ENCODE data around the gene NFS1. TPM values are rescaled to one million over a fixed set of nuclear protein-coding genes. Genes with fewer than 3 reads are reported as not detected.

The NFS1 gene
- polyA plus RNA-seq, 2 of the 4 experiments (the other 2 are of a cell fraction) = 44.0 to 50.5 TPM

DNA sequence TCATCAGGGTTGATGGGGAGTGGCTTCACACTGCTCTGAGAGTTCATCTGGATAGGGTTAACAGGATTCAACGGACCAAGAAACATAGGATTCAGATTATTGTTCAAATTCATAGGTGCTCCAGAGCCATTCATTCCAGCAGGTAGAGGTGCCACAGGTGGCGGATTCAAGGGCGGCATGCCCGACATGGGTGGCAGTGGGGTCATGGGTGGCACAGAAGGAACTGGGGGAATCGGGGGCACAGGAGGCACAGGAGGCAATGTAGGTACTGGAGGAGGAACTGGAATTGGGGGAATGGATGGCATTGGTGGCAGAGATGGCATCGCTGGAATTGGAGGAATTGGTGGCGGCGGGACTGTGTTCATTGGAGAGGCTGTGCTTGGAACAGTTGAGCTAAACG is 44.7 kb downstream of the NFS1 start:
- no peak overlapping the region for H3K4me3 ChIP-seq
- TF ChIP-seq CHD2 (IDR thresholded peaks at IDR 0.05; ENCODE audit: low read length, partially characterized antibody) (no peak), ZNF302 (CRISPR knock-in tag; IDR thresholded peaks at IDR 0.05) (no peak), CEBPB (IDR thresholded peaks at IDR 0.05) (no peak), KDM1A (IDR thresholded peaks at IDR 0.05; ENCODE audit: low read depth) (no peak), EHMT2 (IDR thresholded peaks at IDR 0.05; ENCODE audit: low read depth) (no peak), ESRRA (IDR thresholded peaks at IDR 0.05; ENCODE audit: borderline replicate concordance, low read length) (no peak), RNF2 (IDR thresholded peaks at IDR 0.05; ENCODE audit: borderline replicate concordance, low read depth) (no peak), MAFK (IDR thresholded peaks at IDR 0.05; ENCODE audit: partially characterized antibody) (no peak), CBX2 (IDR thresholded peaks at IDR 0.05; ENCODE audit: borderline replicate concordance, low read depth) (no peak)
- TF ChIP-seq, protein P1, sequence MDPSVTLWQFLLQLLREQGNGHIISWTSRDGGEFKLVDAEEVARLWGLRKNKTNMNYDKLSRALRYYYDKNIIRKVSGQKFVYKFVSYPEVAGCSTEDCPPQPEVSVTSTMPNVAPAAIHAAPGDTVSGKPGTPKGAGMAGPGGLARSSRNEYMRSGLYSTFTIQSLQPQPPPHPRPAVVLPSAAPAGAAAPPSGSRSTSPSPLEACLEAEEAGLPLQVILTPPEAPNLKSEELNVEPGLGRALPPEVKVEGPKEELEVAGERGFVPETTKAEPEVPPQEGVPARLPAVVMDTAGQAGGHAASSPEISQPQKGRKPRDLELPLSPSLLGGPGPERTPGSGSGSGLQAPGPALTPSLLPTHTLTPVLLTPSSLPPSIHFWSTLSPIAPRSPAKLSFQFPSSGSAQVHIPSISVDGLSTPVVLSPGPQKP (IDR thresholded peaks at IDR 0.05; ENCODE audit: low read depth, low read length) = no peak
- TF ChIP-seq, protein P2, sequence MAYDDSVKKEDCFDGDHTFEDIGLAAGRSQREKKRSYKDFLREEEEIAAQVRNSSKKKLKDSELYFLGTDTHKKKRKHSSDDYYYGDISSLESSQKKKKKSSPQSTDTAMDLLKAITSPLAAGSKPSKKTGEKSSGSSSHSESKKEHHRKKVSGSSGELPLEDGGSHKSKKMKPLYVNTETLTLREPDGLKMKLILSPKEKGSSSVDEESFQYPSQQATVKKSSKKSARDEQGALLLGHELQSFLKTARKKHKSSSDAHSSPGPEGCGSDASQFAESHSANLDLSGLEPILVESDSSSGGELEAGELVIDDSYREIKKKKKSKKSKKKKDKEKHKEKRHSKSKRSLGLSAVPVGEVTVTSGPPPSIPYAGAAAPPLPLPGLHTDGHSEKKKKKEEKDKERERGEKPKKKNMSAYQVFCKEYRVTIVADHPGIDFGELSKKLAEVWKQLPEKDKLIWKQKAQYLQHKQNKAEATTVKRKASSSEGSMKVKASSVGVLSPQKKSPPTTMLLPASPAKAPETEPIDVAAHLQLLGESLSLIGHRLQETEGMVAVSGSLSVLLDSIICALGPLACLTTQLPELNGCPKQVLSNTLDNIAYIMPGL (CRISPR knock-in tag; IDR thresholded peaks at IDR 0.05; ENCODE audit: borderline replicate concordance) = no peak
- TF ChIP-seq, protein P3, sequence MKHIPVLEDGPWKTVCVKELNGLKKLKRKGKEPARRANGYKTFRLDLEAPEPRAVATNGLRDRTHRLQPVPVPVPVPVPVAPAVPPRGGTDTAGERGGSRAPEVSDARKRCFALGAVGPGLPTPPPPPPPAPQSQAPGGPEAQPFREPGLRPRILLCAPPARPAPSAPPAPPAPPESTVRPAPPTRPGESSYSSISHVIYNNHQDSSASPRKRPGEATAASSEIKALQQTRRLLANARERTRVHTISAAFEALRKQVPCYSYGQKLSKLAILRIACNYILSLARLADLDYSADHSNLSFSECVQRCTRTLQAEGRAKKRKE (CRISPR knock-in tag; IDR thresholded peaks at IDR 0.05; ENCODE audit: low read depth) = no peak
- TF ChIP-seq, protein P4, sequence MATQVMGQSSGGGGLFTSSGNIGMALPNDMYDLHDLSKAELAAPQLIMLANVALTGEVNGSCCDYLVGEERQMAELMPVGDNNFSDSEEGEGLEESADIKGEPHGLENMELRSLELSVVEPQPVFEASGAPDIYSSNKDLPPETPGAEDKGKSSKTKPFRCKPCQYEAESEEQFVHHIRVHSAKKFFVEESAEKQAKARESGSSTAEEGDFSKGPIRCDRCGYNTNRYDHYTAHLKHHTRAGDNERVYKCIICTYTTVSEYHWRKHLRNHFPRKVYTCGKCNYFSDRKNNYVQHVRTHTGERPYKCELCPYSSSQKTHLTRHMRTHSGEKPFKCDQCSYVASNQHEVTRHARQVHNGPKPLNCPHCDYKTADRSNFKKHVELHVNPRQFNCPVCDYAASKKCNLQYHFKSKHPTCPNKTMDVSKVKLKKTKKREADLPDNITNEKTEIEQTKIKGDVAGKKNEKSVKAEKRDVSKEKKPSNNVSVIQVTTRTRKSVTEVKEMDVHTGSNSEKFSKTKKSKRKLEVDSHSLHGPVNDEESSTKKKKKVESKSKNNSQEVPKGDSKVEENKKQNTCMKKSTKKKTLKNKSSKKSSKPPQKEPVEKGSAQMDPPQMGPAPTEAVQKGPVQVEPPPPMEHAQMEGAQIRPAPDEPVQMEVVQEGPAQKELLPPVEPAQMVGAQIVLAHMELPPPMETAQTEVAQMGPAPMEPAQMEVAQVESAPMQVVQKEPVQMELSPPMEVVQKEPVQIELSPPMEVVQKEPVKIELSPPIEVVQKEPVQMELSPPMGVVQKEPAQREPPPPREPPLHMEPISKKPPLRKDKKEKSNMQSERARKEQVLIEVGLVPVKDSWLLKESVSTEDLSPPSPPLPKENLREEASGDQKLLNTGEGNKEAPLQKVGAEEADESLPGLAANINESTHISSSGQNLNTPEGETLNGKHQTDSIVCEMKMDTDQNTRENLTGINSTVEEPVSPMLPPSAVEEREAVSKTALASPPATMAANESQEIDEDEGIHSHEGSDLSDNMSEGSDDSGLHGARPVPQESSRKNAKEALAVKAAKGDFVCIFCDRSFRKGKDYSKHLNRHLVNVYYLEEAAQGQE (IDR thresholded peaks at IDR 0.05) = no peak
- H3K9me3 ChIP-seq = no peaks in the 10 kb centered on the region
- H3K4me2 ChIP-seq = no peak overlapping the region
- ChIA-PET POLR2A (interaction anchor here (1.7 kb wide), 1 partner anchor 10 kb away, joined by 4 read pairs; no protein-coding TSS in a partner anchor), CTCF (interaction anchor here (2.3 kb wide), 1 partner anchor 35 kb away, joined by 8 read pairs; no protein-coding TSS in a partner anchor)
- ATAC-seq (no peak), FAIRE-seq (no peak), DNase-seq (ENCODE audit: low read depth in 1 of 2, low spot score in 1 of 2) (no peak)
- no peaks in the 10 kb centered on the region; the same call in 2 of the 3 replicates for H3K4me1 ChIP-seq
- WGBS (ENCODE audit: missing lambda C conversion rate) = 94% methylated on average over 9 of the region's 9 CpGs
- no peak overlapping the region for H3K27ac ChIP-seq

DNA sequence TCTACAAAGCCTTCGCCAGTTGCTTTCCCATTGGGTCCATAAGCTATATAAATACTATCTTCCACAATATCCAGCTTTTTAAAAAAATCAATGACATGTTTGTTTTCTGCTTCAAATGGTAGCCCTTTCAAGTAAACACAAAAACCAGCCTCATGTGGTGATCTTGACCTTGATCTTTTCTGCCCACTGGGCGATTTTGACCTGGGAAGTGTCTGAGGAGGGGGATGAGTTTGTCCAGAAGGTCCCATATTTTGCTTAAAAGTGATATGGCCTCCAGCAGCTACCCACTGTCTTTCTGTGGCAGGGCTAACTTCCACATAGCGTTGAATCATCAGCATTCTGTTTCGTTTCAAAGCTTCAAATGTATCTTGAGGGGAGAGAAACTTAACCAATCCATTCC is 45.3 kb downstream of the NFS1 start:
- no peak for TF ChIP-seq SREBF2 (IDR thresholded peaks at IDR 0.05)
- no peak for TF ChIP-seq HDAC2 (IDR thresholded peaks at IDR 0.05)
- TF ChIP-seq NFE2L2 (conservative IDR thresholded peaks at IDR 0.05; ENCODE audit: low read length) = no peak
- TF ChIP-seq HOXA7 (CRISPR knock-in tag; IDR thresholded peaks at IDR 0.05) = no peak
- no peak for TF ChIP-seq RAD21 (conservative IDR thresholded peaks at IDR 0.05 in 1 of 2, IDR thresholded peaks at IDR 0.05 in 1 of 2)
- TF ChIP-seq RFX5 (IDR thresholded peaks at IDR 0.05) = no peak
- no peak for TF ChIP-seq NR3C1 (IDR thresholded peaks at IDR 0.05)
- TF ChIP-seq POLR2A (IDR thresholded peaks at IDR 0.05; ENCODE audit: low read length) = no peak
- no peak for TF ChIP-seq EHMT2 (IDR thresholded peaks at IDR 0.05; ENCODE audit: low read depth)
- H3K4me3 ChIP-seq = no peak overlapping the region
- H3K27ac ChIP-seq = no peak overlapping the region
- DNase-seq (ENCODE audit: low read depth in 1 of 2, low spot score in 1 of 2) = no peak
- no peaks in the 10 kb centered on the region; the same call in 2 of the 3 replicates for H3K4me1 ChIP-seq
- H3K4me2 ChIP-seq = no peak overlapping the region
- FAIRE-seq = no peak
- WGBS (ENCODE audit: missing lambda C conversion rate) = 95% methylated on average over 4 of the region's 4 CpGs
- no peaks in the 10 kb centered on the region for H3K9me3 ChIP-seq
- POLR2A ChIA-PET = no interaction called here
- CTCF ChIA-PET = interaction anchor here (0.9 to 2.3 kb wide), 3 partner anchors 18 to 47 kb away, joined by 3 to 8 read pairs (median 3); no protein-coding TSS in a partner anchor
- ATAC-seq = no peak
